AG04449 (cell line): ENCODE results near the gene FKBP5.

Experiments
- CTCF ChIA-PET: fragments of 350-600 bp; formaldehyde crosslinking; extraction: SDS; loops from one replicate; lab custom pipeline; 2021; ENCODE audit warnings: antibody characterized with exemption; lab: Yijun Ruan, JAX
- POLR2A ChIA-PET: fragments of 400-600, 350-600 bp; formaldehyde crosslinking; extraction: SDS; loops from one replicate; lab custom pipeline; 2020; ENCODE audit warnings: antibody characterized with exemption, inconsistent platforms; lab: Yijun Ruan, JAX
- DNase-seq: peaks from one replicate; pipeline ENCODE4 v3.0.0-alpha.2; 2010; ENCODE audit warnings: low read depth, low spot score
- H3K4me3 ChIP-seq: 2 replicates; pipeline ENCODE4 v1.5.1; 2011; ENCODE audit warnings: low read depth, mild to moderate bottlenecking, control low read depth, low read length
- TF ChIP-seq, protein P1 (sequence below): IDR thresholded peaks from one replicate; pipeline ENCODE4 v1.5.1; 2011; ENCODE audit warnings: mild to moderate bottlenecking, moderate library complexity, low read length, control low read depth, inconsistent platforms; ENCODE audit not compliant: insufficient read depth; ENCODE audit errors: missing control alignments

Gene FKBP5

DNA sequence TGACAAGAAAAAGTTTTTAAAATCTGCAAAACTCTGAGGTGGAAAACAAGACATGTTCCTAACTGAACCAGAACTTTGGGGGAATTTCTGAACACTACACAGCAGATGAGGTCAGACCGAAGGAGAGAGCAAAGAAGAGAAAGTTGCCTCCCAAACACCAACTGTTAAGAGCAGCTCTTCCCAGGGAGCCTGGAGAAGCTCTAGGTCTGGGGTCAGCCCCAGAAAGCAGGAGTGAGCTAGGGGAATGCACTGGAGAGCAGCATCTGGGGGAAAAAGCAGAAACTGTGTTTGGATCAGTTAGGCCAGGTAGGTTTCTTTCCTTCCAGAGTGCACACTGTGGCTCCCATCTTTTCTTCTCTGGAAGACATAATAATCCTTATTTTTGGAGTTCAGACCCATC is 41.3 kb downstream of the FKBP5 start:
- ChIA-PET CTCF (interaction anchor here (1.0 to 2.1 kb wide), 2 partner anchors 22 to 89 kb away, joined by 3 to 5 read pairs; partner anchors contain the start of gene ARMC12), POLR2A (no interaction called here)
- H3K4me3 ChIP-seq: no peak overlapping the region
- DNase-seq: no peak
- TF ChIP-seq, protein P1, sequence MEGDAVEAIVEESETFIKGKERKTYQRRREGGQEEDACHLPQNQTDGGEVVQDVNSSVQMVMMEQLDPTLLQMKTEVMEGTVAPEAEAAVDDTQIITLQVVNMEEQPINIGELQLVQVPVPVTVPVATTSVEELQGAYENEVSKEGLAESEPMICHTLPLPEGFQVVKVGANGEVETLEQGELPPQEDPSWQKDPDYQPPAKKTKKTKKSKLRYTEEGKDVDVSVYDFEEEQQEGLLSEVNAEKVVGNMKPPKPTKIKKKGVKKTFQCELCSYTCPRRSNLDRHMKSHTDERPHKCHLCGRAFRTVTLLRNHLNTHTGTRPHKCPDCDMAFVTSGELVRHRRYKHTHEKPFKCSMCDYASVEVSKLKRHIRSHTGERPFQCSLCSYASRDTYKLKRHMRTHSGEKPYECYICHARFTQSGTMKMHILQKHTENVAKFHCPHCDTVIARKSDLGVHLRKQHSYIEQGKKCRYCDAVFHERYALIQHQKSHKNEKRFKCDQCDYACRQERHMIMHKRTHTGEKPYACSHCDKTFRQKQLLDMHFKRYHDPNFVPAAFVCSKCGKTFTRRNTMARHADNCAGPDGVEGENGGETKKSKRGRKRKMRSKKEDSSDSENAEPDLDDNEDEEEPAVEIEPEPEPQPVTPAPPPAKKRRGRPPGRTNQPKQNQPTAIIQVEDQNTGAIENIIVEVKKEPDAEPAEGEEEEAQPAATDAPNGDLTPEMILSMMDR: no peak

DNA sequence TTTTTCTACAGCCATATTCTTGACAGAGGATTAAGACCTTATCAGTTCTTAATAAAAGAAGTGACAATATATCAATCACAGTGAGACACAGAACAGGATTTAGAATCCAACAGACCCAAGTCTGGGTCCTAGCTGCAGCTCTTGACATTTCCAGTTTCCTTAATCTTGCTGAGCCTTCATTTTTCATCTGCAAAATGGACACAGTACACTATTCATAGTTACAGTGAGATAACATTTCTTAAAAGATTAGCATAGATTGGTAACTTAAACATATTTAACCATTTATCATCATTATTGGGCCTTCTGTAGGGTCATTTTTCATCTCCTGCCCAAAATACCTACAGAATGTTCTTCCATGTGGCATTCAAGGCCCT is 45.6 kb downstream of the FKBP5 start:
- H3K4me3 ChIP-seq: no peak overlapping the region
- TF ChIP-seq, protein P1: no peak
- no peak for DNase-seq
- ChIA-PET POLR2A (no interaction called here), CTCF (interaction anchor here (0.6 to 2.4 kb wide), 2 partner anchors 19 to 38 kb away, joined by 3 to 10 read pairs; no protein-coding TSS in a partner anchor)

DNA sequence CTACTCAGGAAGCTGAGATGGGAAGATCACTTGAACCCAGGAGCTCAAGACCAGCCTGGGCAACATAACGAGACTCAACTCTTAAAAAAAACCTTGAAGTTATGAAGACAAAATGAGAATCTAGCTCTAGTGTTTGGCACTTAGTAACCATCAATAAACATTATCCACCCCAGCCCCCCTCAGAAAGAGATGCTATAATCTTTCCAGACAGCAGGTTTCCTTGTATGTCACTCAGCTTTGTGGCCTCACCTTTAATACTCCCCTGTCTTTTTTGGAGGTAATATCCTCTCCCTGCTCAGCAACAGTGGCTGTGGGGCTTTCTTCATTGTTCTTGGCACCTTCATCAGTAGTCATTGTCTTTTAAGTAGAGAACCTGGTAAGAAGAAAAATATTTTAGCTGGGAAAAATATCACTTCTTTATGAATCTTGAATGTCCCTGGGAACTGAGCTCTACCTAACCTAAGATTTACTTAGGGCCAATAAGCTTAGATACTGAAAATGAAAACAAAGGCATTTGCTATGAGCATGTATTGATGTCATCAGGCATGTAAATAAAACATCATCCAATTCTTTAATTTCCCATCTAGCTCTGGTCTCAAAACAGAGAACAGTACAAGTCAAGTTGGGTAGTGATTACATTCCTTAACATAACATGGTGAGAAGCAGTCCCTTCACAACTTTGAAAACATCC is 46.1 kb downstream of the FKBP5 start:
- CTCF ChIA-PET: interaction anchor here (0.6 to 2.4 kb wide), 3 partner anchors 18 to 38 kb away, joined by 3 to 10 read pairs (median 3); no protein-coding TSS in a partner anchor
- POLR2A ChIA-PET: no interaction called here
- TF ChIP-seq, protein P1: no peak

DNA sequence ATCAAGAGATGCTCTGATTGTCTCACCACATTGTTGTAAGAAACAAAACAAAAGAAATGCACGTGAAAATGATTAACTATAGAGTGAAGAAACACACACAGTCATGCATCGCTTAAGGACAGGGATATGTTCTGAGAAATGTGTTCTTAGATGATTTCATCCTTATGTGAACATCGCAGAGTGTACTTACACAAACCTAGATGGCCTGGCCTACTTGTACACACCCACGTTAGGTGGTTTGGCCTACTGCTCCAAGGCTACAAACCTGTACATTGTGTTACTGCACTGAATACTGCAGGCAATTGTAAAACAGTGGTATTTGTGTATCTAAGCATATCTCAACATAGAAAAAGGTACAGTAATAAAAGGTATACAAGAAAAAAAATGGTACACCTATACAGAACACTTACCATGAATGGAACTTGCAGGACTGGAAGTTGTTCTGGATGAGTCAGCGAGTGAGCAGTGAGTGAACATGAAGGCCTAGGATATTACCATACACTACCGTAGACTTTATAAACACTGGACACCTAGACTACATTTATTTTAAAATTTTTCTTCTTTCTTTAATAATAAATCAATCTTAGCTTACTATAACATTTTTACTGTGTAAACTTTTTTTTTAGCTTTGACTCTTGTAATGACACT is 48.6 kb downstream of the FKBP5 start:
- CTCF ChIA-PET: interaction anchor here (0.8 to 0.9 kb wide), 2 partner anchors 16 to 98 kb away, joined by 3 read pairs; no protein-coding TSS in a partner anchor
- TF ChIP-seq, protein P1: no peak
- no peak overlapping the region for H3K4me3 ChIP-seq
- DNase-seq: no peak
- POLR2A ChIA-PET: no interaction called here

More for the DNA sequence above, 46.1 kb downstream of the FKBP5 start:
- no peak for DNase-seq
- no peak overlapping the region for H3K4me3 ChIP-seq

DNA sequence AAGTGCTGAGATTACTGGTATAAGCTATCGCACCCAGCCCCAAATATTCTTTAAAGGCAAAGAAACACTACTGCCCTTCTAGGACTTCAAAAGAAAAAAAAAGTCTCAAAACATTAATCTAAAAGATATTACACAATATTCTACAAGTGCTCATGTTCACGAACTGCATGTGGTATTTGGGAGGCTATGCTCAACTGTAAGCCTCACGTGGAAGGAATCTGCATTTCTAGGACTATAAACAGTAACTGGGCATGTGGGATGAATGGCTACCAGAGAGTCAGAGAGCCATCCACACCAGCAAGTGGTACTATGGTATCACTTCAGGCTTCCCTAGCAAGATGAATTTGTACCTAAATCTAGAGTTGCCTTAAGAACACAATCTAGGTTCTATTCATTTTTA is 50.0 kb downstream of the FKBP5 start:
- TF ChIP-seq, protein P1: no peak
- POLR2A ChIA-PET: no interaction called here
- H3K4me3 ChIP-seq: no peak overlapping the region
- DNase-seq: no peak
- CTCF ChIA-PET: interaction anchor here (0.8 to 2.4 kb wide), 7 partner anchors 10 to 115 kb away, joined by 3 to 10 read pairs (median 4); partner anchors contain the start of gene ARMC12

DNA sequence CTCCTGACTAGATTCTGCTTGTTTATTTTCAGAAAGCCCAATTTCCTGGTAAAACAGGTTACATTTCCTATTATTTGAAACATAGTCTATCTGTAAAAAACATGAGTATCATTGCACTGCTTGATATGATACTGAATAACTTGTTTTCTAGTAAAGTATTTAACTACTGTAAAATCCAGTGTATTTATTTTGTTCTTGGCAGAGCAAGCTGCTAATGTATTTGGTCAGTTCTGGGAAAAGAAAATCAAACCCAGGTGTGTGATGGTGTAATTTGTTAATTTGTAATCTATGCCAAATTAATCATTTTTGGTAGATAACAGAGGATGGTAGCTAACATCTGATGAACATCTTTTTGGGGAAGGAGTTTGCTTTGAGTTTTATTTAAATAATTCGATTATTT is 50.8 kb downstream of the FKBP5 start:
- DNase-seq: no peak
- no peak overlapping the region for H3K4me3 ChIP-seq
- ChIA-PET POLR2A (no interaction called here), CTCF (interaction anchor here (0.8 to 2.4 kb wide), 7 partner anchors 9 to 114 kb away, joined by 3 to 10 read pairs (median 4); partner anchors contain the start of gene ARMC12)
- TF ChIP-seq, protein P1: no peak
